ENCODE data around the gene WNT9B.

The WNT9B gene

GRCh38 chr17:46903762-46904672, 52.6 kb downstream of the WNT9B start:
- TF ChIP-seq CTCF (conservative IDR thresholded peaks at IDR 0.05; ENCODE audit: low read depth, low read length) = no peak
- no peak for DNase-seq (ENCODE audit: low read depth)
- no peak overlapping the region for H3K4me3 ChIP-seq (ENCODE audit: low read depth, low read length)

GRCh38 chr17:46908068-46908737, 56.8 kb downstream of the WNT9B start:
- no peak for DNase-seq (ENCODE audit: low read depth)
- H3K4me3 ChIP-seq (ENCODE audit: low read depth, low read length) = no peak overlapping the region
- no peak for TF ChIP-seq CTCF (conservative IDR thresholded peaks at IDR 0.05; ENCODE audit: low read depth, low read length)

GRCh38 chr17:46910179-46910927, 59.0 kb downstream of the WNT9B start:
- TF ChIP-seq CTCF (conservative IDR thresholded peaks at IDR 0.05; ENCODE audit: low read depth, low read length) = no peak
- DNase-seq (ENCODE audit: low read depth) = no peak
- H3K4me3 ChIP-seq (ENCODE audit: low read depth, low read length) = no peak overlapping the region

- no peak overlapping the region for H3K4me3 ChIP-seq (ENCODE audit: low read depth, low read length)
- DNase-seq (ENCODE audit: low read depth) = no peak
- TF ChIP-seq CTCF (conservative IDR thresholded peaks at IDR 0.05; ENCODE audit: low read depth, low read length) = no peak
Measured at GRCh38 chr17:46911311-46911710, 59.9 kb downstream of the WNT9B start.

GRCh38 chr17:46915596-46915995, 64.2 kb downstream of the WNT9B start:
- no peak for DNase-seq (ENCODE audit: low read depth)
- TF ChIP-seq CTCF (conservative IDR thresholded peaks at IDR 0.05; ENCODE audit: low read depth, low read length) = no peak

GRCh38 chr17:46916211-46916610, 64.8 kb downstream of the WNT9B start:
- TF ChIP-seq CTCF (conservative IDR thresholded peaks at IDR 0.05; ENCODE audit: low read depth, low read length) = no peak

More at GRCh38 chr17:46915596-46915995, 64.2 kb downstream of the WNT9B start:
- no peak overlapping the region for H3K4me3 ChIP-seq (ENCODE audit: low read depth, low read length)

More at GRCh38 chr17:46916211-46916610, 64.8 kb downstream of the WNT9B start:
- H3K4me3 ChIP-seq (ENCODE audit: low read depth, low read length) = no peak overlapping the region
- DNase-seq (ENCODE audit: low read depth) = peak; percentile 8

Measured in choroid plexus epithelial cell (primary cell).